Mesendoderm (in vitro differentiated cells): ENCODE results near the gene DZIP1.

ENCODE experiments used
- DNase-seq: peaks from one replicate; pipeline ENCODE4 v3.0.0; 2013
- H2AK5ac ChIP-seq: 2 replicates; pipeline ENCODE4 v1.6.1; 2013; ENCODE audit warnings: low read length, inconsistent platforms
- H2BK120ac ChIP-seq: 2 replicates; pipeline ENCODE4 v1.6.1; 2013; ENCODE audit warnings: low read depth, mild to moderate bottlenecking, low read length, moderate library complexity, mixed read lengths
- H2BK15ac ChIP-seq: replicated peaks from 2 replicates; pipeline ENCODE4 v1.6.1; 2013; ENCODE audit warnings: low read depth, mild to moderate bottlenecking, moderate library complexity
- H2BK5ac ChIP-seq: 2 replicates; pipeline ENCODE4 v1.6.1; 2013; ENCODE audit warnings: low read length, inconsistent platforms
- H3K18ac ChIP-seq: 2 replicates; pipeline ENCODE4 v1.6.1; 2013; ENCODE audit warnings: mild to moderate bottlenecking, low read length, mixed read lengths
- H3K23ac ChIP-seq: one replicate; pipeline ENCODE4 v1.6.1; 2013; ENCODE audit warnings: low read length
- H3K27ac ChIP-seq: 2 replicates; pipeline ENCODE4 v1.5.1; 2013; ENCODE audit warnings: low read depth, mild to moderate bottlenecking, inconsistent platforms, low read length, moderate library complexity
- H3K27me3 ChIP-seq: 2 replicates; pipeline ENCODE4 v1.6.1; 2013; ENCODE audit warnings: low read length, control low read depth, mild to moderate bottlenecking, inconsistent platforms; ENCODE audit not compliant: insufficient read depth, poor library complexity
- H3K36me3 ChIP-seq: 2 replicates; pipeline ENCODE4 v1.6.1; 2013; ENCODE audit warnings: low read length, inconsistent platforms; ENCODE audit not compliant: control insufficient read depth, insufficient read depth
- H3K4ac ChIP-seq: one replicate; pipeline ENCODE4 v1.6.1; 2013; ENCODE audit warnings: low read depth, mild to moderate bottlenecking, low read length, moderate library complexity
- H3K4me1 ChIP-seq: 2 replicates; pipeline ENCODE4 v1.6.1; 2013; ENCODE audit warnings: low read depth, low read length, inconsistent platforms; ENCODE audit not compliant: control insufficient read depth
- H3K4me2 ChIP-seq: 2 replicates; pipeline ENCODE4 v1.6.1; 2013; ENCODE audit warnings: low read length
- H3K4me3 ChIP-seq: 2 replicates; pipeline ENCODE4 v1.5.1; 2013; ENCODE audit warnings: mild to moderate bottlenecking, low read length
- H3K56ac ChIP-seq: one replicate; pipeline ENCODE4 v1.6.1; 2013; ENCODE audit warnings: low read length
- H3K79me1 ChIP-seq: 2 replicates; pipeline ENCODE4 v1.6.1; 2013; ENCODE audit warnings: low read length, inconsistent platforms
- H3K79me2 ChIP-seq: 2 replicates; pipeline ENCODE4 v1.6.1; 2013; ENCODE audit warnings: mild to moderate bottlenecking, low read length; ENCODE audit not compliant: control insufficient read depth, insufficient read depth
- H3K9ac ChIP-seq: 2 replicates; pipeline ENCODE4 v1.6.1; 2013; ENCODE audit warnings: low read length, inconsistent platforms
- H4K5ac ChIP-seq: one replicate; pipeline ENCODE4 v1.6.1; 2013; ENCODE audit warnings: low read length
- H4K8ac ChIP-seq: one replicate; pipeline ENCODE4 v1.6.1; 2013; ENCODE audit warnings: low read depth, mild to moderate bottlenecking, control low read depth, low read length, moderate library complexity
- WGBS: extraction: QIAGEN DNeasy Blood & Tissue Kit; methylation state at CpG from one replicate; pipeline ENCODE4 v1.1.7; 2013; ENCODE audit warnings: low lambda C conversion rate, missing lambda C conversion rate; ENCODE audit not compliant: insufficient coverage; ENCODE audit errors: extremely low coverage; 5-methylcytosine and 5-hydroxymethylcytosine counted together

The DZIP1 gene

DNA sequence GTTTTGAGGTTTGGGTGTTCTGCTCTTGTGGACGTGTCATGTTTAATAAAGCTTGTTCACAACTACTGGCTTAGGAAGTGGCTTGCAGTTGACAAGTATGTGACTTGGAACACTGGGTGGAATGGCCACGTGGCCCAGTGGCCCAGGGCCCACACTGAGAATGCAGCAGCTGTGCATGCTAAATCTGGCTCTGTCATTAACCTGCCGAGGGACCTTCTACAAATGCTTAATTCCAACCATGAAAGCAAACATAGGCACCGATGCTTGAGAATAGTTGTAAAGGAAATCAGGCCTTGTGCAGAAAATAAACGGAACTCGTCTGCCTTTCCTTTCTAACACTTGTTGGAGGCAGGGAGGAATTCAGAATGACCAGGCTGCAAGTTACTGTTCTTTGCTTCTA lies 103.6 kb downstream of the DZIP1 start:
- no peaks in the 10 kb centered on the region for H3K4me1 ChIP-seq
- H3K79me1 ChIP-seq, result no peaks in the 10 kb centered on the region
- H3K36me3 ChIP-seq, result no peaks in the 10 kb centered on the region
- H2BK120ac ChIP-seq, result no peak overlapping the region
- no peak overlapping the region for H3K23ac ChIP-seq
- no peak overlapping the region for H3K4ac ChIP-seq
- H3K56ac ChIP-seq, result no peak overlapping the region
- no peak overlapping the region for H3K18ac ChIP-seq
- DNase-seq, result no peak
- no peak overlapping the region for H2BK15ac ChIP-seq
- no peak overlapping the region for H2AK5ac ChIP-seq
- H3K79me2 ChIP-seq, result no peaks in the 10 kb centered on the region
- no peak overlapping the region for H3K4me2 ChIP-seq
- no peak overlapping the region for H4K5ac ChIP-seq
- no CpG with 5 or more reads among the region's 6 CpGs for whole genome bisulfite sequencing
- H3K9ac ChIP-seq, result no peak overlapping the region
- no peaks in the 10 kb centered on the region for H3K27me3 ChIP-seq
- no peak overlapping the region for H3K4me3 ChIP-seq
- no peak overlapping the region for H2BK5ac ChIP-seq
- H4K8ac ChIP-seq, result no peak overlapping the region
- no peak overlapping the region for H3K27ac ChIP-seq

DNA sequence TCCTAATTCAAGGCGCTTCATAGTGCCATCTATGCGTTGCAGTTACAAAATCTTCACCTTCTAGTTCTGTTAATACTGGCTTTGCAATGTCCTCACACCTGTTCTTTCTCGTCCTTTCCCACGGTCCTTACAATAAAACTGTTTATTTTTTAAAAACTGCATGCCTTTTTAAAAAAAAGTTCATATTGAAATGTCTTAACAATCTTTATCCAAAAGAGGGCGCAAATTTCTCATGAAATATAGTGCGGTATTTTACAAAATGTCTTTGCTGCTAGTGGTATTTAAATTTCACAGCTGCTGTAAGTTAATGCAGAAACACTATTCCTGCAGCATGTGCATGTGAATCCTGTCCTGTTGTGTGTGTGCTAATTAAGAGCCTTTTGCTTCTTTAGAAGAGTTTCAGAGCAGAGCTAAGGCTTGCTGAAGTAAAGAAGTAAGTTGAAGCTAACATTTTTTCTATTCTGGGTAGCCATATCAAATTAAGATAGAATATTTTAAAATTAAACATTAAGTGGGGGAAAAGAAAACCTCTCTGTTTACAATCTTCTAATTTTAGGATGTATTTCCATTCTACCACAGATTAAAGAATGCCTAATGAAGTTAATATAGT lies 107.8 kb downstream of the DZIP1 start:
- Histone ChIP-seq H4K8ac (no peak overlapping the region), H2BK15ac (no peak overlapping the region), H3K36me3 (no peaks in the 10 kb centered on the region), H3K27ac (no peak overlapping the region), H3K79me1 (no peaks in the 10 kb centered on the region), H2BK5ac (no peak overlapping the region), H3K23ac (no peak overlapping the region), H3K27me3 (no peaks in the 10 kb centered on the region), H3K4me2 (no peak overlapping the region), H3K4me3 (no peak overlapping the region), H3K9ac (no peak overlapping the region), H3K56ac (no peak overlapping the region), H3K4me1 (no peaks in the 10 kb centered on the region), H2BK120ac (no peak overlapping the region), H2AK5ac (no peak overlapping the region), H3K4ac (no peak overlapping the region), H3K18ac (no peak overlapping the region), H3K79me2 (no peaks in the 10 kb centered on the region), H4K5ac (no peak overlapping the region)
- WGBS, result no CpG with 5 or more reads among the region's 6 CpGs
- DNase-seq, result no peak

DNA sequence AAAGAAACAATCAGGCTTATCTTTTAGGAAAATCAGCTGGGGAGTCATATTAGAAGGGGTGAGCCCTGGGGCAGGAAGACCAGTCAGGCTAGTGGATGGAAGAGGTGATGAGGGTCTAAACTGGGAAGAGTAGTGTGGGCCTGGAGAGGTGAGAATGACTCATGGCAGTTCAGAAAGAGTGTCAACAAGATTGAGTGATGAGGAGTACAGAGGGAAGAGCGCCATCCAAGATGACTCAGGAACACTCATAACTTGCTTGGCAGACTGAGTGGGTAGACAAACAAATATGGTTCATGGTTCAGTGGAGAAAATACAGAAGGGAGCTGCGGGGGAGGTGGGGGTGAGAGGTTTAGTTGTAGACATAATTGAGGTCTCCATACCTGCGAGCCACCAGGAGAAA lies 109.3 kb downstream of the DZIP1 start:
- Histone ChIP-seq H3K4me3 (no peak overlapping the region), H3K4ac (no peak overlapping the region), H3K4me1 (no peaks in the 10 kb centered on the region), H4K5ac (no peak overlapping the region), H3K36me3 (no peaks in the 10 kb centered on the region), H3K56ac (no peak overlapping the region), H2AK5ac (no peak overlapping the region), H3K79me1 (no peaks in the 10 kb centered on the region), H2BK15ac (no peak overlapping the region), H2BK120ac (no peak overlapping the region), H3K27ac (no peak overlapping the region), H3K27me3 (no peaks in the 10 kb centered on the region), H3K9ac (no peak overlapping the region), H3K79me2 (no peaks in the 10 kb centered on the region), H2BK5ac (no peak overlapping the region), H4K8ac (no peak overlapping the region), H3K4me2 (no peak overlapping the region), H3K23ac (no peak overlapping the region), H3K18ac (no peak overlapping the region)
- DNase-seq, result peak; percentile 16
- WGBS, result no CpG with 5 or more reads among the region's 3 CpGs

DNA sequence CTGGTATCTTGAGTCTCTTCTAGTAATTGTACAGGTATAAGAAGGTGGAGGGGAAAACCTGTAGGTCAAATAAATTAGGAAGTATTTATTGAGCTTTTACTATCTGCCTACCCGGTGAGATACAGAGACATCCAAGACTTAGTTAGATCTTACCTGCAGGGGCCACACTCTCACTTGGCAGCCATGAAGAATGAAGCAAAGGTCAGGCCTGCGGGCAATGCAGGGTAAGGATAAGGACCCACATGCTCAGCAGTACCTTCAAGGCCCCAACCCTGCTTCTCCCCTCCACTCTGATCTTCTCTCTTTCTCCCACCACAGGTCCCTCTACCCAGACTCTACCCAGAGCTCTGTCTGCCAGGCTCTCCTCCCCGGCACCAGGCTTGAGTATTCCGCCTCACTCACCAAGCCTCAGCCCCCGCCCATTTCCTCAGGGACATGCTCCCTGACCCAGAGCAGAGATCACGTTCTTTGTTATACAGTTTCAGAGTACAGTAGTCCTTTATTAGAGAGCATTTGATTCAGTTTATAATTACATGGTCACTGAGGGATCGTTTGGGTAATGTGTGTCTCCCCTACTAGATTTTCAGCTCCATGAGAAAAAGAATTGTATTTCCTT lies 110.9 kb downstream of the DZIP1 start:
- no peak overlapping the region for H2BK120ac ChIP-seq
- H2BK15ac ChIP-seq, result no peak overlapping the region
- WGBS, result no CpG with 5 or more reads among the region's 7 CpGs
- no peak overlapping the region for H3K9ac ChIP-seq
- H4K5ac ChIP-seq, result no peak overlapping the region
- H3K27ac ChIP-seq, result no peak overlapping the region
- H3K4ac ChIP-seq, result no peak overlapping the region
- H3K79me1 ChIP-seq, result no peaks in the 10 kb centered on the region
- no peaks in the 10 kb centered on the region for H3K27me3 ChIP-seq
- H4K8ac ChIP-seq, result no peak overlapping the region
- H3K4me3 ChIP-seq, result no peak overlapping the region
- no peak overlapping the region for H2BK5ac ChIP-seq
- no peak overlapping the region for H3K23ac ChIP-seq
- H3K4me2 ChIP-seq, result no peak overlapping the region
- no peak overlapping the region for H3K18ac ChIP-seq
- H3K36me3 ChIP-seq, result no peaks in the 10 kb centered on the region
- no peaks in the 10 kb centered on the region for H3K4me1 ChIP-seq
- DNase-seq, result peak; percentile 45
- H3K79me2 ChIP-seq, result no peaks in the 10 kb centered on the region
- peak overlapping the region; percentile 69 for H3K56ac ChIP-seq
- H2AK5ac ChIP-seq, result no peak overlapping the region

DNA sequence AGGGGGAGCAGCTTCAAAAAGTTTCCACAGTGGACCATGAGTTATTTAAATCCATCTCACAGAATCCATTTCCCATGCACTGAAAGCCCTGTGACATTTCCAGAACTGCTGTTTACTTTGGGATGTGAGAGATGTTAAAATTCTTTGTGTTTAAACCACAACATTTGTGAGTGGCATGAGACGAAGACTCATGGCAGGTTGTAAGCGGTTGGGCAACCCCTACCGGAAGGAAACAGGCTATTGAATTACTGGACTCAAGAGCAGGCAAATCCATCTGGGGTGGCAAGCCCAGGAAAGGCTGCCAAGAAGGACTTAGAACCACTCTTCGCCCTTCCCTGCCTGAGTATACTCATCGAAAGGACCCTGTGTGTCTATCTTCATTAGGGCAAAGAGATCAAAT lies 114.3 kb downstream of the DZIP1 start:
- Histone ChIP-seq H3K4me2 (no peak overlapping the region), H3K79me2 (no peaks in the 10 kb centered on the region), H3K4ac (no peak overlapping the region), H3K56ac (no peak overlapping the region), H2AK5ac (no peak overlapping the region), H2BK5ac (no peak overlapping the region), H3K27me3 (no peaks in the 10 kb centered on the region), H2BK120ac (no peak overlapping the region), H3K36me3 (no peaks in the 10 kb centered on the region), H3K9ac (no peak overlapping the region), H3K4me3 (no peak overlapping the region), H4K5ac (no peak overlapping the region), H4K8ac (no peak overlapping the region), H3K23ac (no peak overlapping the region), H3K18ac (no peak overlapping the region), H3K4me1 (no peaks in the 10 kb centered on the region), H2BK15ac (no peak overlapping the region), H3K27ac (no peak overlapping the region), H3K79me1 (no peaks in the 10 kb centered on the region)
- no CpG with 5 or more reads among the region's 5 CpGs for WGBS
- no peak for DNase-seq
